Glutamatergic neuron (in vitro differentiated cells): Measurements from ENCODE around the gene DYNC1I2. TPM values are rescaled to one million over a fixed set of nuclear protein-coding genes. Genes with fewer than 3 reads are reported as not detected.
A peak's percentile ranks its signal among the peaks of the same experiment; 100 is the strongest.

Source experiments
- DNase-seq: peaks from one replicate; pipeline ENCODE4 v3.0.0; 2022
- H3K27ac Mint-ChIP-seq: one replicate; pipeline ENCODE4 v1.8.0; 2020; ENCODE audit warnings: mild to moderate bottlenecking, mixed read lengths, inconsistent platforms; ENCODE audit not compliant: unreplicated experiment
- H3K27me3 Mint-ChIP-seq: one replicate; pipeline ENCODE4 v1.8.0; 2020; ENCODE audit warnings: mild to moderate bottlenecking, moderate library complexity, mixed read lengths, inconsistent platforms; ENCODE audit not compliant: unreplicated experiment
- H3K36me3 Mint-ChIP-seq: one replicate; pipeline ENCODE4 v1.8.0; 2020; ENCODE audit warnings: mild to moderate bottlenecking, mixed read lengths, inconsistent platforms; ENCODE audit not compliant: unreplicated experiment
- H3K4me1 Mint-ChIP-seq: one replicate; pipeline ENCODE4 v1.8.0; 2020; ENCODE audit warnings: mild to moderate bottlenecking, low read depth, mixed read lengths, inconsistent platforms; ENCODE audit not compliant: unreplicated experiment
- H3K4me3 Mint-ChIP-seq: one replicate; pipeline ENCODE4 v1.8.0; 2020; ENCODE audit warnings: mild to moderate bottlenecking, mixed read lengths, inconsistent platforms; ENCODE audit not compliant: unreplicated experiment
- H3K9me3 Mint-ChIP-seq: one replicate; pipeline ENCODE4 v1.8.0; 2020; ENCODE audit warnings: mild to moderate bottlenecking, moderate library complexity, mixed read lengths, inconsistent platforms; ENCODE audit not compliant: unreplicated experiment
- CTCF ChIP-seq: fragments of 200-600 bp; sonication (generic); IDR thresholded peaks from one replicate; pipeline ENCODE4 v1.5.0; 2021; ENCODE audit not compliant: partially characterized antibody, unreplicated experiment
- total RNA-seq: library from RNA; stranded (reverse); fragmentation: NEBNext Ultra II Directional; extraction: Animal tissue kit (Norgen Biotek cat#: 25700); gene quantifications from one replicate; pipeline ENCODE4 v1.2.1, GENCODE V29; 2021; ENCODE audit not compliant: unreplicated experiment

The DYNC1I2 gene
- total RNA-seq, 1 donor from 2014 or later = 363 TPM

- Mint-ChIP-seq H3K9me3 (no peaks in the 10 kb centered on the region), H3K36me3 (no peaks in the 10 kb centered on the region), H3K4me1 (peaks cover 8% of the 10 kb centered on the region), H3K27me3 (peaks cover 2% of the 10 kb centered on the region), H3K4me3 (no peak overlapping the region), H3K27ac (no peak overlapping the region)
- TF ChIP-seq CTCF = peak; percentile 68
- DNase-seq = no peak
These were observed 16.5 kb downstream of the DYNC1I2 start for GRCh38 chr2:171703574-171704347.

- peak; percentile 17 for TF ChIP-seq CTCF
- no peaks in the 10 kb centered on the region for H3K9me3 Mint-ChIP-seq
- no peak overlapping the region for H3K27ac Mint-ChIP-seq
- no peak overlapping the region for H3K4me3 Mint-ChIP-seq
- DNase-seq = no peak
- no peaks in the 10 kb centered on the region for H3K27me3 Mint-ChIP-seq
- no peaks in the 10 kb centered on the region for H3K36me3 Mint-ChIP-seq
- H3K4me1 Mint-ChIP-seq = peaks cover 8% of the 10 kb centered on the region
These were observed 19.0 kb downstream of the DYNC1I2 start for GRCh38 chr2:171706152-171706803.

- no peaks in the 10 kb centered on the region for H3K36me3 Mint-ChIP-seq
- no peak overlapping the region for H3K27ac Mint-ChIP-seq
- H3K27me3 Mint-ChIP-seq = no peaks in the 10 kb centered on the region
- no peaks in the 10 kb centered on the region for H3K9me3 Mint-ChIP-seq
- peaks cover 6% of the 10 kb centered on the region for H3K4me1 Mint-ChIP-seq
- no peak for TF ChIP-seq CTCF
- H3K4me3 Mint-ChIP-seq = no peak overlapping the region
- no peak for DNase-seq
These were observed 20.5 kb downstream of the DYNC1I2 start for GRCh38 chr2:171707752-171708151.

GRCh38 chr2:171709011-171709685 is 21.9 kb downstream of the DYNC1I2 start:
- Mint-ChIP-seq H3K27ac (no peak overlapping the region), H3K9me3 (no peaks in the 10 kb centered on the region), H3K4me3 (no peak overlapping the region), H3K4me1 (peaks cover 3% of the 10 kb centered on the region), H3K27me3 (no peaks in the 10 kb centered on the region), H3K36me3 (no peaks in the 10 kb centered on the region)
- TF ChIP-seq CTCF = no peak
- DNase-seq = no peak
